HepG2 (cell line): ENCODE results near the gene KIRREL2.

Source experiments
- ARNTL ChIP-seq: sonication (generic); formaldehyde crosslinking; IDR thresholded peaks from 2 replicates; pipeline ENCODE4 v1.4.0; 2020; ENCODE audit warnings: mild to moderate bottlenecking, missing genetic modification reagents
- EZH2 ChIP-seq: conservative IDR thresholded peaks from 2 replicates; pipeline ENCODE4 v1.6.1; 2012; ENCODE audit warnings: mild to moderate bottlenecking, low read depth, low read length, moderate library complexity
- POLR2A ChIP-seq, 2 experiments: IDR thresholded peaks; 2 replicates each; pipeline ENCODE4 v1.6.1; 2011; ENCODE audit warnings: low read depth in 2 of 2, low read length in 2 of 2, mild to moderate bottlenecking in 1 of 2, moderate library complexity in 1 of 2; ENCODE audit not compliant: insufficient read depth in 1 of 2
- RBM39 ChIP-seq: fragments of 200-400 bp; formaldehyde crosslinking; IDR thresholded peaks from one replicate; pipeline ENCODE4 v1.6.1; 2018; ENCODE audit warnings: antibody characterized with exemption, mild to moderate bottlenecking, low read depth, low read length; ENCODE audit not compliant: poor library complexity, severe bottlenecking
- SIN3A ChIP-seq: IDR thresholded peaks from 2 replicates; pipeline ENCODE4 v1.6.1; 2011; ENCODE audit warnings: low read depth, mild to moderate bottlenecking, control low read depth, low read length, borderline replicate concordance
- ZNF7 ChIP-seq: IDR thresholded peaks from 2 replicates; pipeline ENCODE4 v1.6.1; 2016; ENCODE audit warnings: missing biosample characterization, missing genetic modification reagents
- TF ChIP-seq, protein P1 (sequence below): sonication (generic); formaldehyde crosslinking; IDR thresholded peaks from 2 replicates; pipeline ENCODE4 v1.4.0; 2020; ENCODE audit warnings: missing genetic modification reagents, borderline replicate concordance

DNA sequence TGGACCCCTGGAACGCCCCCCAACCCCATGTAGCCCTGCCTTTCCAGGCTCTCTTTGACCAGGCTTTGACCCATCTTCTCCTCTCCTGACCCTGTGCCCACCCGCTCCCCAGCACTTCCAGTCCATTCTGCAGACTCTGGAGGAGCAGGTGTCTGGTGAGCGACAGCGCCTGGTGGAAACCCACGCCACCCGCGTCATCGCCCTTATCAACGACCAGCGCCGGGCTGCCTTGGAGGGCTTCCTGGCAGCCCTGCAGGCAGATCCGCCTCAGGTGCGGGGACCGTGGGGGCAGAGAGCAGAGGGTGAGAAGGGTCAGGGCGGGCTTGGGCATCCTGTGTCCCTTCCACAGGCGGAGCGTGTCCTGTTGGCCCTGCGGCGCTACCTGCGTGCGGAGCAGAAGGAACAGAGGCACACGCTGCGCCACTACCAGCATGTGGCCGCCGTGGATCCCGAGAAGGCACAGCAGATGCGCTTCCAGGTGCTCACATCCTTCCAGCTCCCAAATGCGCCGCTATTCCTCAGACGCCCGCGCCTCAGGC, 17.8 kb downstream of the KIRREL2 start:
- TF ChIP-seq POLR2A (IDR thresholded peaks at IDR 0.05; ENCODE audit: insufficient read depth in 1 of 2, low read depth in 2 of 2, low read length in 2 of 2) (no peak), ARNTL (CRISPR knock-in tag) (no peak), ZNF7 (CRISPR knock-in tag) (no peak), EZH2 (no peak), SIN3A (no peak), RBM39 (no peak)
- TF ChIP-seq, protein P1, sequence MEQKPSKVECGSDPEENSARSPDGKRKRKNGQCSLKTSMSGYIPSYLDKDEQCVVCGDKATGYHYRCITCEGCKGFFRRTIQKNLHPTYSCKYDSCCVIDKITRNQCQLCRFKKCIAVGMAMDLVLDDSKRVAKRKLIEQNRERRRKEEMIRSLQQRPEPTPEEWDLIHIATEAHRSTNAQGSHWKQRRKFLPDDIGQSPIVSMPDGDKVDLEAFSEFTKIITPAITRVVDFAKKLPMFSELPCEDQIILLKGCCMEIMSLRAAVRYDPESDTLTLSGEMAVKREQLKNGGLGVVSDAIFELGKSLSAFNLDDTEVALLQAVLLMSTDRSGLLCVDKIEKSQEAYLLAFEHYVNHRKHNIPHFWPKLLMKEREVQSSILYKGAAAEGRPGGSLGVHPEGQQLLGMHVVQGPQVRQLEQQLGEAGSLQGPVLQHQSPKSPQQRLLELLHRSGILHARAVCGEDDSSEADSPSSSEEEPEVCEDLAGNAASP, result no peak
